Parathyroid adenoma (tissue), 2 donors: Measurements from ENCODE around the gene TMC4.

Experiments
- H2AFZ ChIP-seq: fragments of 300-600 bp; sonication (generic); one replicate; pipeline ENCODE4 v1.7.0; 2017; ENCODE audit warnings: antibody characterized with exemption, mild to moderate bottlenecking
- H3K27ac ChIP-seq: fragments of 300-600 bp; sonication (generic); one replicate; pipeline ENCODE4 v1.7.0; 2017
- H3K27me3 ChIP-seq: fragments of 300-600 bp; sonication (generic); one replicate; pipeline ENCODE4 v1.7.0; 2017; ENCODE audit warnings: low read length; ENCODE audit not compliant: control insufficient read depth, insufficient read depth
- H3K36me3 ChIP-seq: fragments of 300-600 bp; sonication (generic); one replicate; pipeline ENCODE4 v1.7.0; 2017; ENCODE audit warnings: low read length; ENCODE audit not compliant: control insufficient read depth, insufficient read depth
- H3K4me1 ChIP-seq: fragments of 300-600 bp; sonication (generic); one replicate; pipeline ENCODE4 v1.7.0; 2017; ENCODE audit warnings: control low read depth
- H3K4me2 ChIP-seq: fragments of 300-600 bp; sonication (generic); one replicate; pipeline ENCODE4 v1.7.0; 2017; ENCODE audit warnings: low read length
- H3K4me3 ChIP-seq: fragments of 300-600 bp; sonication (generic); one replicate; pipeline ENCODE4 v1.7.0; 2017; ENCODE audit warnings: low read depth, low read length
- H3K79me2 ChIP-seq: fragments of 300-600 bp; sonication (generic); one replicate; pipeline ENCODE4 v1.7.0; 2017; ENCODE audit warnings: control low read depth
- H3K9ac ChIP-seq: fragments of 300-600 bp; sonication (generic); one replicate; pipeline ENCODE4 v1.7.0; 2017; ENCODE audit warnings: mild to moderate bottlenecking
- H3K9me3 ChIP-seq: fragments of 300-600 bp; sonication (generic); one replicate; pipeline ENCODE4 v1.7.0; 2017; ENCODE audit warnings: low read length; ENCODE audit not compliant: control insufficient read depth
- CTCF ChIP-seq: fragments of 300-600 bp; sonication (generic); IDR thresholded peaks from one replicate; pipeline ENCODE4 v1.7.0; 2017; ENCODE audit warnings: antibody characterized with exemption, mild to moderate bottlenecking
- donor health status: primary hyperparathyroidism.

Gene TMC4

GRCh38 chr19:54152267-54152666, 20.7 kb downstream of the TMC4 start:
- H3K4me3 ChIP-seq = no peak overlapping the region
- H3K4me1 ChIP-seq = no peaks in the 10 kb centered on the region
- H3K79me2 ChIP-seq = no peaks in the 10 kb centered on the region
- no peak overlapping the region for H3K27ac ChIP-seq
- H3K9me3 ChIP-seq = no peaks in the 10 kb centered on the region
- no peak for TF ChIP-seq CTCF
- no peak overlapping the region for H3K9ac ChIP-seq
- H3K4me2 ChIP-seq = no peak overlapping the region
- H3K36me3 ChIP-seq = no peaks in the 10 kb centered on the region
- no peaks in the 10 kb centered on the region for H3K27me3 ChIP-seq
- H2AFZ ChIP-seq = no peak overlapping the region

GRCh38 chr19:54151362-54152035, 21.5 kb downstream of the TMC4 start:
- H3K27ac ChIP-seq = no peak overlapping the region
- H3K4me1 ChIP-seq = no peaks in the 10 kb centered on the region
- no peak for TF ChIP-seq CTCF
- no peaks in the 10 kb centered on the region for H3K9me3 ChIP-seq
- H3K9ac ChIP-seq = no peak overlapping the region
- H3K4me3 ChIP-seq = no peak overlapping the region
- no peak overlapping the region for H3K4me2 ChIP-seq
- H3K79me2 ChIP-seq = no peaks in the 10 kb centered on the region
- no peaks in the 10 kb centered on the region for H3K27me3 ChIP-seq
- H3K36me3 ChIP-seq = no peaks in the 10 kb centered on the region
- no peak overlapping the region for H2AFZ ChIP-seq

GRCh38 chr19:54149021-54149812, 23.7 kb downstream of the TMC4 start:
- no peak for TF ChIP-seq CTCF
- no peak overlapping the region for H3K27ac ChIP-seq
- H3K27me3 ChIP-seq = no peaks in the 10 kb centered on the region
- no peaks in the 10 kb centered on the region for H3K9me3 ChIP-seq
- no peaks in the 10 kb centered on the region for H3K79me2 ChIP-seq
- H3K9ac ChIP-seq = no peak overlapping the region
- H3K4me3 ChIP-seq = no peak overlapping the region
- H3K36me3 ChIP-seq = no peaks in the 10 kb centered on the region
- no peak overlapping the region for H2AFZ ChIP-seq
- H3K4me1 ChIP-seq = no peaks in the 10 kb centered on the region
- no peak overlapping the region for H3K4me2 ChIP-seq

- Histone ChIP-seq H3K9me3 (no peaks in the 10 kb centered on the region), H2AFZ (no peak overlapping the region), H3K4me3 (no peak overlapping the region), H3K9ac (no peak overlapping the region), H3K27ac (no peak overlapping the region), H3K36me3 (no peaks in the 10 kb centered on the region), H3K4me2 (no peak overlapping the region), H3K79me2 (no peaks in the 10 kb centered on the region), H3K4me1 (no peaks in the 10 kb centered on the region), H3K27me3 (no peaks in the 10 kb centered on the region)
- no peak for TF ChIP-seq CTCF
These were observed 24.8 kb downstream of the TMC4 start for GRCh38 chr19:54148158-54148557.
